ENCODE data around the gene PKD1.

PKD1 gene
- 23.9 to 83.8 (median 48.4) reads per million in 18 experiments for total RNA-seq

- peak; percentile 94 for DNase-seq
These were observed at the start of gene PKD1 for GRCh38 chr16:2135770-2136490. Gene PKD1, minus strand, starts transcription at chr16:2135898. Its CDS starts 209 bp downstream, at chr16:2135689.

GRCh38 chr16:2184962-2185361, 49.3 kb upstream of the PKD1 start:
- no peak for DNase-seq

GRCh38 chr16:2184346-2184745, 48.6 kb upstream of the PKD1 start:
- no peak for DNase-seq

DNA sequence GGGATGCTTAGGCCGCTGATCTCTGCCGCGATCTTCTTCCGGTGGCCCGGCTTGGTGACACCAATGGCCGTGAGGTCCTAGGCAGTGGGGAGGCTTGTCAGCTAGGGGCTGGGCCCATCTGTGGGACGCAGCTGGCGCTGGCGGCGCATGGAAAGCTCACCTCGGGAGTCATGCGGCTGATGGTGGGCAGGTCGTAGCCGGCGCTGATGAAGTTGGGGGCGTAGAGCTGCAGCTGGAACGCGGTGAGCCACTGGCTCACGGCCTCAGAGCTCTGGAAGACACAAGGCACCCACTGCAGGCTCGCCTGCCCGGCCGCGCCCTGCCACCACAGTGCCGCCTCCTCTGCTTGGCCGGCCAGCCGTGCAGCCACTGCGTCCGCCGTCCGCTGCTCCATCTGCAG, 48.0 kb upstream of the PKD1 start:
- DNase-seq: no peak

DNA sequence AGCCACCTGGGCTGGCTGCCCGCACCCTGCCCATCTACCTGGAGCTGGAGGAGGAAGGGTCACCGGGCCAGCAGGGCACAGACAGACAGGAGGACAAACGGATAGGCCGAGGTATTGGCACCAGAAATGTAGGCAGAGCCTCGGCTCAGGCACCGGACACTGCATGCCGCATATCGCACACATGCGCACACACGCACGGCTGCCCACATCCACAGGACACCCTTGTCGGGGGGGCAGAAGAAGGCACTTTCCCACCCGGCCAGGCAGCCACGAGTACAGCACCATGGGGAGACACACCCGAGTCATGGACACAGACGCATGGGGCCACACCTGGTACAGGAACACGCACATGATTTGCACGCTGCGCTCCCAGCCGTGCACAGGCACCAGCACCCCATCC, 46.3 kb upstream of the PKD1 start:
- DNase-seq: no peak

DNA sequence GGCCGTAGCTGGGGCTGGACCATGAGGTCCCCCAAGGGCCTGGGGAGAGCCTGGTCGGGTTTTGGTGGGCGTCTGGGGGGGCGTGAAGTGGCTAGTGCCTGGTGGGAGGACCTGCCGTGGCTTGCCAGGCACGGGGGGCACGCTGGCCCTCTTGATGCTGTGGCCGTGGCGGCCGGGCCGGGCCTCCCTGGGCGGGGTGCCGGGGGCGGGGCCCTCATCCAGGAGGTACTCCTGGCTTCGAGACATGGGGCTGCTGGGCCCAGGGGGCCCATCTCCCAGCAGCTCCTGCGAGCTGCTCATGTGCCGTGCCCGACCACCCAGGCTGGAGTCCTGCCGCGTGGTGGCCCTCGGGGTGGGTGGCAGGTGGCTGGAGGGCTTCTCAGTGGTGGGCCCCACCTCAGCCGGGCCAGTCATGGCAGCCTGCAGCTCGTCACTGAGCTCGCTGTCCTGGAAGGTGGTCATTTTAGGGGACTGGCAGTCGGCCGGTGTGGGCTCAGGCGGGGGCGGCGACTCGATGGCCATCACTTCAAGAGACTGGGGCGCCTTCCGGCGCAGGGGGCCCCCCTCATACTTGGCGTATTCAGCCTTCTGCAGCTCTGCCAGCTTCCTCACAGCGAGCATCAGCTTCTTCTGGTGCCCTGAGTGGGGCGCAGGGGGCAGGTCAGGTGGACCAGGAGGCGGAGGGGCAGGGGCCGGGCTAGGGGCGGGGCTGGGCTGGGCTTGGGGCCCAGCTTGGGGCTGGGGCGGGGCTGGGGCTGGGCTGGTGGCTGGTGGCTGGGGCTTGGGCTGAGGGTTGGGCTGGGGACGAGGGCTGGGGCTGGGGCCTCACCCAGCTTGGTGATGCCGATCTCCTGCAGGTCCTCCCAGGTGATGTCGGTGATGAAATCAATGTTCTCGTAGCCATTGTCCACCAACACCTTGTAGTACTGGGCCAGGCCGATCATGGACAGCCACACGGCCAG, 45.5 kb upstream of the PKD1 start:
- DNase-seq: no peak

DNA sequence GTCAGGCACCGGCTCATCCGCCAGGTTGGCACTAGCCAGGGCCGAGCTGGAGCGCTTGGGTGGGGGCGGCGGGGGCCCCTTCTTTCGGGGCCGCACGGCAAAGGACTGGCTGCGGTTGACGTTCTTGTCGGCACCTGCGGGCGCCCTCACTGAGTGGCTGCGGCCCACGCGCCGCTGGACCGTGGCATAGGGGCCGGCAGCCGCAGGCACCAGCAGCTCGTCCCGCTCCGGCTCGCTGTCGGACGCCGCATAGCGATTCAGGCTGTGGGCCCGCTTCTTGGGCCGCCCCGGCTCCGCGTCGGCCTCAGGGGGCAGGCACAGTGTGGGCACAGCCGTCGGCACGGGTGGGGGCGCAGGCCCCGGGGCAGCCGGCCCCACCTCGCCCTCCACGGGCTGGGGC, 44.8 kb upstream of the PKD1 start:
- DNase-seq: no peak

DNA sequence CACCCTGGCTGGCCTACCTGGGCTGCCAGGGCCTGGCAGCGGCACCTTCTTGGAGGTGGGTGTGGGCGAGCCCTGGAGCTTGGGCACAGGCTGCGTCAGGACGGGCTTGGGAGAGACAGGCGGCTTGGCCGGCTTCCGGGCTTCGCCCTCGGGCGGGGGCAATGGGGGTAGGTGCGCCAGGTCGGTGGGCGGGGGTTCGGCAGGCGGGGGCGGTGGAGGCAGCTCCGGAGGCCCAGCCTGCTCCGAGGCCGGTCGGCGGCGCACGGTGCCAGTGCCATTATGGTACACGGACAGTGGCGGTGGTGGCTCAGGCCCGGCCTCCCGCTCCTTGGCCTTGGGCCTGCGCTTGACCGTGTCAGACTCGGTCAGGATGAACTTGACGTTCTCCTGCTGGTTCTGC, 43.9 kb upstream of the PKD1 start:
- no peak for DNase-seq

GRCh38 chr16:2179107-2179501, 43.4 kb upstream of the PKD1 start:
- DNase-seq: no peak

DNA sequence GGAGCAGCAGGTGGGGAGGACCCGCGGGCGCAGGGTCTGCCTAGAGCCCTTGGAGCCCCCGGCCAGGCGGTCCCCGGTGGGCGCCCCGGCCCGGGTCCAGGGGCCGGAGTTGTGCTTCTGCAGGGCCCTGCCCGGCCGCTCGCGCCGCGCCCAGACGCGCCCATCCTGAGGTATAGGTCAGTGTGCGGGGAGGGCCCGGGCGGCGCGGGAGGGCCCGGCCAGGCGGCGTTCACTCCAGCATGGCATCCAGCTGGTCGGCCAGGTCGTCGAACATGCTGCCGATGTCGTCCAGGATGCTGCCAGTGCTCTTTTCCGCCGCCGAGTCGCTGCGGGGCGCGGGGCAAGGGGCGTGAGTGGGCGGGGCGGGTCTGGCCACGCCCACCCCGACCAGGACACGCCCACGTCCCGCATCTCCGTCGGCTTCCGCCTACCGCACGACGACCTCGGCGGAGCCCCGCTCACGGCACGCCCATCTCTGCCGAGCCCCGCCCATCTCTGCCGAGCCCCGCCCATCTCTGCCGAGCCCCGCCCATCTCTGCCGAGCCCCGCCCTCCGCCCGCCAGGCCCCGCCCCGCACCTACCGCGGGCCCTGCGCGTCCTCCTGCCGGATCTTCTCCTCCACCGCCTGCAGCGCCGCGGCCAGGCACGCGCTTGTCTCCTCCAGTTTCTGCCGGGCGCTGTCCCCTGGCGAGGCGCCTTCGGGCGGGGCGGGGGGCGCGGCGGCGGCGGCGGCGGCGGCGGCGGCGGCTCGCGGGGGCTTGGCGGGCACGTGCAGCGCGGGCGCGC, 42.8 kb upstream of the PKD1 start:
- peak in 1 of 2 donors; percentile 23 for DNase-seq

DNA sequence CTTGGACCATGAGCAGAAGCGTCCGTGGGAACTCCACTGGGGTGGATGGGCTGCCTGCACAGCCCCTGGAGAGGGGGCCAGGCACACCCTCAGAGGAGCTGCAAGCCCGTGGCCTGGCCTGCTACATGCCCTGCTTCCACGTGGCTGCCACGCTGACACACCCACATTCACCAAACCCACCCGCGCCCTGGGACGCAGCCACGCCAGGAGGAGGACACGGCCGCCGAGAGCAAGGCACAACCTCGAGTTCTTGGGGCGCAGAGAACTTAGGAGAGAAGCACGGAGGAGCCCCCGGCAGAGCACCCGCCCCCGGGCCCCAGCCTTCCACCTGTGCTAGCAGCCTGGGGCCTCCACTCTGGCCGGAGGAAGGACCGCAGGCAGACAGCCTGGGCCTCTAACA, 41.9 kb upstream of the PKD1 start:
- DNase-seq: no peak

- no peak for DNase-seq
These were observed 41.4 kb upstream of the PKD1 start for GRCh38 chr16:2177101-2177500.

DNA sequence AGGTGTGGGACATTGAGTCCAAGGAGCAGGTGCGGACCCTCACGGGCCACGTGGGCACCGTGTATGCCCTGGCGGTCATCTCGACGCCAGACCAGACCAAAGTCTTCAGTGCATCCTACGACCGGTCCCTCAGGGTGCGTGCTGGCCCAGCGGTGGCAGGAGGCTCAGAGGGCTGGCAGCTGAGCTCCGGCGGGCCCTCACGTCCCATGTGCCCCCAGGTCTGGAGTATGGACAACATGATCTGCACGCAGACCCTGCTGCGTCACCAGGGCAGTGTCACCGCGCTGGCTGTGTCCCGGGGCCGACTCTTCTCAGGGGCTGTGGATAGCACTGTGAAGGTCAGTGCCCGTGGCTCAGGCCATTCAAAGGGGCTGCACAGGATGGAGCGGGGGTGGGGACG, 40.3 kb upstream of the PKD1 start:
- no peak for DNase-seq

DNA sequence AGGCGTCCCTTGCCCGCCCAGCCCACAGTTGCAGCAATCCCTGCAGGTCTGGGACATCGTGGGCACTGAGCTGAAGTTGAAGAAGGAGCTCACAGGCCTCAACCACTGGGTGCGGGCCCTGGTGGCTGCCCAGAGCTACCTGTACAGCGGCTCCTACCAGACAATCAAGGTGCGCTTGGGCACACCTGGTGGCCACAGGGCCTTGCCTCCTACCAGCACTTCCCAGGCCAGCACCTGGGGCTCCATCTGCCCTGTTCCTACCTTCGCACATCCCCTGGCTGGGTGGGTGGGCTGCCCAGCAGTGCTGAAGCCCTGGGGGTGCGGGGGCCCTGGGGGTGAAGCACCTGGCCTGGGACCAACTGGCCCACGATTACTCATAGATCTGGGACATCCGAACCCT, 39.8 kb upstream of the PKD1 start:
- DNase-seq: no peak

GRCh38 chr16:2174396-2175131, 38.9 kb upstream of the PKD1 start:
- DNase-seq: no peak

GRCh38 chr16:2173916-2174315, 38.2 kb upstream of the PKD1 start:
- DNase-seq: no peak

DNA sequence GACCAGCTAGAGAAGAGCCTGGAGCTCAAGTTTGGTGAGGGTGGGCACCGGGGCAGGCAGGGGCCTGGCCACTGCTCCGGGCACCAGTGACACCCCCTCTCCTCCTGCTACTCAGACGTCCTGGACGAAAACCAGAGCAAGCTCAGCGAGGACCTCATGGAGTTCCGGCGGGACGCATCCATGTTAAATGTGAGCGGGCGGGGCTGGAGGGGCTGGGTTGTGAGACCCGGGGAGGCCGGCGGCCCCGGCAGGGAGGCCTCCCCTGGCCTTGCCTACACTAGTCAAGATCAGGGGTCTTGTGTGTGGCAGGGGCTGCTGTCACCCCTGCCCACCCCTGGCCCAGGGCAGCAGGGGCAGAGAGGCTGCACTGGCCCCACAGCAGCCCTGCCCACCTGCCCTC, 37.7 kb upstream of the PKD1 start:
- DNase-seq: no peak

DNA sequence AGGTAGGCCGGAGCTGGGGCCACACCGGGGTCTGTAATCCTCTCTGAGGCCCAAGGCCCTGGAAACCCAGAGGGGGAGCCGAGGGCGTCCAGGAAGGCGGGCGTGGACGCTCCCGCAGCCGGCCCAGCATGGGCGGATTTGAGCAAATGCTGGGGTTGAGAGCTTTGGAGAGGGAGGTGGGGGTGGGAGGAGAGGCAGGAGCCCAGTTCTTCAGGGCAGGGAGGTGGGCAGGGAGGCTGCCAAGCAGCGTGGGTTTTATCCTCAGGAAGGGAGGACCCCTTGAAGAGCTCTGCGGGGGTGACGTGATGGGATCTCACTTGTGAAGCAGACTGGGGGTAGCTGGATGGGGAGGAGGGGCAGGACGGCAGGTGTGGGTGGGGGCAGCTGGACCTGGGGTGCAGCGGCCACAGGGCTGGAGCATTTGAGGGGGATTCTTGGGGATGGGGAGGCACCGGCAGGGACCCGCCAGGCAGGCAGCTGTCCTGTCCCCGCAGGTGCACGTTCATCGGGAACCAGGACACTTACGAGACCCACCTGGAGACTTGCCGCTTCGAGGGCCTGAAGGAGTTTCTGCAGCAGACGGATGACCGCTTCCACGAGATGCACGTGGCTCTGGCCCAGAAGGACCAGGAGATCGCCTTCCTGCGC, 37.1 kb upstream of the PKD1 start:
- DNase-seq: no peak

- DNase-seq: no peak
These were observed 36.0 kb upstream of the PKD1 start for GRCh38 chr16:2171601-2172178.

DNA sequence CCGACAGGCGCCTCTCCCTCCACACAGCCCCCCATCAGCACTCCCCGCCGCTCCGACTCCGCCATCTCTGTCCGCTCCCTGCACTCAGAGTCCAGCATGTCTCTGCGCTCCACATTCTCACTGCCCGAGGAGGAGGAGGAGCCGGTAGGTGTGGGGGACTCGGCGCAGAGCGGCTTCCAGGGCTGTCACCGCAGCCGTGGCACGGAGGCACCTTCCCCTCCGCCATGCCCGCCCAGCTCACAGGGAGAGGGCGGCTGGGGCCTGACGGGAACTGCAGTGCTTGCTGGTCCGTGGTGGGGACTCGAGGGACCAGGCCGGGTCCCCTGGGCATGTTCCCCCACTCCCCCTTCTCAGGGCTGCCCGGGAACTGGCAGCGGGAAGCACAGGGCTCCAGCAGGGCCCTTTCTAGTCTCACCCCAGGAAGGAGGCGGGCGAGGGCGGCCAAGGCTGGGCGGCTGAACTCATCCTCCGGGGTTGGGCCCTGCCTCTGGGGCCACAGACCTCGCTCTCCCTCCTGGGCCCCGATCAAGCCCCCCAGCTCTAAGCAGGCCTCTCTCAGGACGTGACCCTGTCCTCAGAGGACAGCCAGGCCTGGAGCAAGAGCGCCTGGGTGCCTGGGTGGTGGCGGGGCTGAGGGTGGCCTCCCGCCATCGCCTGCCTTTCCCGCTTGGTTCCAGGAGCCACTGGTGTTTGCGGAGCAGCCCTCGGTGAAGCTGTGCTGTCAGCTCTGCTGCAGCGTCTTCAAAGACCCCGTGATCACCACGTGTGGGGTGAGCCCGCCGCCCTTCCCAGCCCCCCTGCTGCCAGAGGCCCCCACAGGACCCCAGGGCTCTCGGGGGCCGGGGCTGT, 35.1 kb upstream of the PKD1 start:
- DNase-seq: no peak
